ENCODE data around the gene FAXC.

FAXC gene

DNA sequence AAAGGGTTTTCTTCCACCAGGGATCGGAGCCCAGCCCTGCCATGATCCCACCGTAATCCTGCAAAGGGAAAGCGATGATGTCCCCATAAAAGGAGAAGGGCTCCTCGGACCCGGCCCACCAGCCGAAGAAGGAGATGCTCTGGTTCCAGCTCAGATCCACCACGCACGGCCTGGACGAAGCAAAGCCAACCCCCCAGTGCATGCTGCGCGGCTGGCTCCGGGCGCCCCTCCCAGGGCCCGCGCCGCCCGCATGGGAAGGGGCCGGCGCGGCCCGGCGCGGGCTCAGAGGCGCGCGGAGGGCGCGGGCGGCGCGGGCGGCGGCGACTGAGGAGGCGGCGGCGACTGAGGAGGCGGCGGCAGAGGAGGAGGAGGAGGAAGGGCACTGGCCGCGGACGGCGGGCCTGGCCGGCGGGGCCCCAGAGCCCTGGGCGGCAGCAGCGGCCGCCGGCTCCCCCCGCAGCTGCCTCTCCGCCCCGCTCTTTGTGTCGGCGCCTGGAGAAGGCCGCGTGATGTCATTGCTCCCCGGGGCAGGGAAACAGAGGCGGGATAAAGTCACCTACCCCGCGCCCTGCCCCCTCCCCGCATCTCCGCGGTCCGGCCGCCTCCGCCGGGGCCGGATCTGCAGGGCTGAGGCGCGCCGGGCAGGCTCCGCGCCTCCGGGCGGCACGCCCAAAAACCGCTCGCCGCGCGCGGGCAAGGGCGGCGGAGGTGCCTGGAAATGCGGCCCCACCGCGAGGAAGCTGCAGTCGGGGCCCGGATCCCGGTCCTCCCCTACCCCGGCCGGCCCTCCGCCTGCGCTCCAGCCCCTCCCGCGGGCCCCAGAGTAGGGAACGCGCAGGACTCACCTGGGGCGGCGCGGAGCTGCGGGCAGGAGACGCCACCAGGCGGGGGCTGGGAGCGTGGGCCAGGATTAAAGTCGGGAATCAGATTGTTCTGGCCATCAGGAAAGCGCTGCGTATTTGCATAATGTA is at the start of gene FAXC:
Gene FAXC (minus strand): TSS at position 504 of the 971 bp plus-strand sequence. CDS start 302 bp downstream, at position 202.
- FAIRE-seq = no peak

DNA sequence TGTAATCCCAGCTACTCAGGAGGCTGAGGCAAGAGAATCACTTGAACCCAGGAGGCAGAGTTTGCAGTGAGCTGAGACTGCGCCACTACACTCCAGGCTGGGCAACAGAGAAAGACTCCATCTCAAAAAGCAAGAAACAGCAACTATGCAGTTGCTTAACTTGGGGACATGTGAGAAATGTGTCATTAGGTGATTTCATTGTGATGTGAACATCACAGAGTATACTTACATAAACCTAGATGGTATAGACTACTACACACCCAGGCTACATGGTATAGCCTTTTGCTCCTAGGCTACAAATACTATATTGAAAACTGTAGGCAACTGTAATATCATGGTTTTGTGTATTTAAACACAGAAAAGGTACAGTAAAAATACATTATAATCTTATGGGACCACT is 47.8 kb upstream of the FAXC start:
- no peak for FAIRE-seq

DNA sequence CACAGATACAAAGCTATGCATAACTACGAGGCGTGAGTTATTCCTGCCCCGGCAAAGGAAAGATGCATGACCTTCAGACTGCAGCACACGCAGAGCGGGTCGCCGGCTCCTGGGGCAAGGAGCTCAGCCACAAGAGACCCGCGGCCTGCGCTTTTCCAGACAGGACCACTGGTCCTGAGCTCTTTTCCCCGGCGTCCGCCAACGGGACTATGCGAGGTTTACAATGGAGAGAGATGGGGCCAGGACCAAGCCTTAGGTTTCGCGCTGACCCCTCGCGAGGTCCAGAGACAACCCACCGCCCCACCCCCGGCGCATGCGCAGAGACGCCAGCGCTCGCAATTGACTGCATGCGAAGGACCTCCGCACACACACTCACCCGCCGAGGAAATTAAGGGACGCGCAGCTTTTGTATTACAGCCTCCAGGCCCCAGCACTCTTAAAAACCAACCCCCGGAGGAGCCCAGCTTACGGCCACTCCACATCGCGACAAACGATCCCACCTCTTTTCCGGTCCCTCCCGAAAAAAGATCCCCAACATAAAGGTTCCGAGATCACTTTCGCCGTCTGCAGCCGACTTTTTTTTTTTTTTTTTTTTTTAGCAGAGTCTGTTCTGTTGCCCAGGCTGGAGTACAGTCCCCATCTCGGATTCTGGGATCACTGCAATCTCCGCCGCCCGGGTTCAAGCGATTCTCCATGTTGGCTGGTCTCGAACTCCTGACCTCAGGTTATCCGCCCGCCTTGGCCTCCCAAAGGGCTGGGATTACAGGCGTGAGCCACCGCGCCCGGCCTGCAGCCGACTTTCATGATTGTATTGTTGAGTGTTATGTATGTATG is 44.4 kb upstream of the FAXC start, which contains the start of gene COQ3:
Gene COQ3 (minus strand): TSS at position 498 of the 834 bp plus-strand sequence. CDS start 16 bp downstream, at position 482.
- FAIRE-seq = no peak

DNA sequence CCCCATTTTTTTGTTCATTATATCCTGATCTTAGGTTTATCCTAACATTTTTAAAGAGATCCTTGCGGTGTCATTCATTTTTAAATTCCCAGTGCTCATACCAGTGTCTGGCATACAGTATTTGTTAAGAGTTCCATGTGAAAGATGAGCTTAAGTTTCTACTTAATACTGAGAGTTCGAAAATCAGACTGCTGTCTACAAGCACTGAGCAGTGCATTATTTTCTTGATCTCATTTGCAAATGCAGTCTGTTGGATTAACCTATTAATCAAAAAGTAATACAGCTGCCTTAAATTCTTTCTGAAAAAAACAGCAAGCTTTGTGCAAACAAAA is 43.9 kb upstream of the FAXC start:
- FAIRE-seq = no peak

DNA sequence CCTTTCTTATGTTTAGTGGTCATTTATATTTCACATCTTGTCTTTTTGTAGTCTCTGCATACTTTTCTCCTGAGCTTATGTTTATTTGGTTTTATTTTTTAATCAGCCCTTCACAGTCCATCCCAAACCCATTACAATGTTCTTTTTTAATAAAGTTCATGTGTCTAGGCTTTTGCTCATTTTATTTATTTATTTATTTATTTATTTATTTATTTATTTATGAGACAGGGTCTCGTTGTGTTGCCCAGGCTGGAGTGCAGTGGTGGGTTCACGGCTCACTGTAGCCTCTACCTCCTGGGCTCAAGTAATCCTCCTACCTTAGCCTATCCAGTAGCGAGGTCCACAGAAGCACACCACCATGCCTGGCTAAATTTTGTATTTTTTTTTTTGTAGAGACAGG is 41.4 kb upstream of the FAXC start:
- FAIRE-seq = no peak

DNA sequence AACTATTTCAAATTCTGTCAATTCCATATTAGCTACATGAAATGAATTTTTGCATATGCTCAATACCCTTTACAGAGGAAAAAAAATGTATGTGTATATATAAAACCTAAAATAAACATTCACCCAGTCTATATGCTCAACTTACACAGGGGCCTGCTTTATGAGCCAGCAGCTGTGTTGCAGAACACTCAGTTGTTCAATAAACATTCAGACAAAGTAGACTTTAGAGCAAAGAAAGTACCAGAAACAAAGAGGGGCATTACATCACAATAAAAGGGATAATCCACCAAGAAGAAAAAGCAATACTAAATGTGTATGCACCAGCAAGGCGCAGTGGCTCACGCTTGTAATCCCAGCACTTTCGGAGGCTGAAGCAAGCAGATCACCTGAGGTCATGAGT is 35.0 kb upstream of the FAXC start:
- FAIRE-seq = no peak

DNA sequence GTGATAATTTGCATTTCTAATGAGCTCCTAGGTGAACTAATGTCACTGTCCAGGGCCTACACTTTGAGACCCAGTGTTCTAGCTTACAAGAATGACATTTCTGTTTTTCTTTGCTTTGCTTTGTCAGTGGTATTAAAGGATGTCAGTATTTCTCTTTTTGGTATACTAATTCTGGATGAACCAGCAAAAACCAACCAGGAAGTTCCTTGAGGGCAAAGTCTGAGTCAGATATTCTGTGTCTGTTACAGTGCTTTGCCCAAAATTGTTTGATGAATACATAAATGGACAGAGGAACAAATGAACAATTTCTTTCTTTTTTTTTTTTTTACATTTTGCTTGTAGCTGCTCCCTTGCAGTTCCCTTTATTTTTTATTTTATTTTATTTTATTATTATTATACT is 29.2 kb upstream of the FAXC start:
- no peak for FAIRE-seq

DNA sequence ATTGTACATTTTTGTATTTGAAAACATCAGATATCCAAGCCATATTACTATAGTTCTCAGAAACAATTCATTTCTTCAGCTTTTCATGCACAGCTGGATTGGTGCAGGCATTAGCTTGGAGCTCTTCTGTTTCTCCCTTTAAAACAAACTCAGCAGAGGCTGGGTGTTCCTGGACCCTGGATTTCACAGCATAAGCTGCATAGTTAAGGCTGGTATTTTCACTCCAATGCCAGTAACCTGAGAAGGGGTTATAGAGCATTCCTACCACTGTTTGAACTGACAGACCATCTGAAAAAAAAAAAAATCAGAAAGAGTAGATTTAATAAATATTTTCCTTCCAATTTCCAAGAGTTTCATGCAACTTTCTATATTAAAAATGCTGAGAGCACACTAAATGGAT is 20.1 kb upstream of the FAXC start:
- FAIRE-seq = no peak

DNA sequence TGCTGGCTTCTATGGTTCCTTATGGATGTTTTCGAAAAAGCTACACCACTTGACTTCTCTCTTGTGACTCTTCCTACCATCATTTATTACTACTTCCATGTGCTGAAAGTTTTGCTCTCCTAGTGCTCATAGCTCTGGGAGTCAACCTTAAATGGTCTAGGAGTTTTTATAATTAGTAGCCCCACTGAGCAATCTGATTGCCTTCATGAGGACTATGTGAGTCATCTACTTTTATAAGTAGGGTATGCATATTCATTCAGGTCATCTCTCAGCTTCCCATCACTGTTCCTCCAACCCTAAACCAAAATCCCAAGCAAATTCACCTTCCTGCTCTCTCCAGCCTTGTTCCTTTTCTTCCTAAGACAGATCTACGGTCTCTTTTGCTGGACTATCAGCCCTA is 17.4 kb upstream of the FAXC start:
- FAIRE-seq = no peak

DNA sequence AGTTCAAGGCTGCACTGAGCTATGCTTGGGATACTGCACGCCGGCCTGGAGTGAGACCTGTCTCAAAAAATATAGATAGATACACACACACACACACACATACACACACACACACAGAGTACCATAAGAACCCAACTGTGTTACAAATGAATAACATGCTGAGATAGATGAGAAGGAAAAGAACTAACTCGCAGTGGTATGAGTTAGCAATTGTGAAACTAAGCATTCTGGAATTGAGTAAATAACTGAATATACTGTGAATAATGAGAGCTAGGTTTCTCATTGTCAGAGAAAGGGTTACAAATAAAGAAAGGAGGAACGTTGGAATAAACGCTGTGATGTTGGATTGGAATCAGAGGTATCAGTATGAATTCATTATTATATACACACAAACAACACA is 14.6 kb upstream of the FAXC start:
- no peak for FAIRE-seq

DNA sequence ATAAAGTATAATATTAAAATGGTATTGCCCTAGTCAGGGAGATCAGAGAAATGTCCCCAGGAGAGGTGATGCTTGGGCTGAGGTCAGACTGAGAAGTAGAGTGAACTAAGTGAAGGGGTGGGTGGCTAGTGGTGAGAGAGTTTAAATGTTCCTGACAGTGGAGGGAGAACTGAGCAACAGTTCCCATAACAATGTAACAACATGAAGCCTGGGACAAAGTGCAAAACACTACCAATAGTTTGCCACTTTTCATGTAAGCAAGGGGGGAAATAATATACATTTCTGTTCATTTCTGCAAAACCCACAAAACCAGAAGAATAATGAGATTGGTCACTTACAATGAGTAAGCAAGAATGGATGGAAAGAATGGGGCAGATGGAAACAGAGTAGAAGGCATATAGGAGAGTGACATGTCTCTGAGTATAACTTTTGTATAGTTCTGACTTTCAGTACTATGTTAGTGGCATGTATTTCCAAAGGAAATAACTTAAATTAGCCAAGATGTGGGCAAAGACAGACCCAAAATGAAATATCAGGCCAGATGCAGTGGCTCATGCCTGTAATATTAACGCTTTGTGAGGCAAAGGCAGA is 13.3 kb upstream of the FAXC start:
- no peak for FAIRE-seq

DNA sequence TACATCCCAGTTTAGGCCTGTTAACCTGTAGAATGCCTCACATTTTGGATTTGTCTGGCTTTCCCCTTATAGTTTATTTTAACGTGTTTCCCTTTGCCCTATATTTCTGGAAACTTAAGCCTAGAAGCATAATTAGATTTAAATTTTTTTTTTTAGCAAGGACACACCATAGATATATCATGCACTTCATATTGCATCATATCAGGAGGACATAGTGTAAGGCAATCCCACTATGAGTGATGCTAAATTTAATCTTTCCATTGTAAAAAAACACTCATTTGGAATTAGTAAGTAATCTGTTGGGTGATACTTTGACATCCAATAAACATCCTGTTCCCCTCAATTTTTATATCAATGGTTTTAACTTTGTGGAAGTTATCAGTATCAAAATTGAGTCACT is 10.3 kb upstream of the FAXC start:
- no peak for FAIRE-seq

DNA sequence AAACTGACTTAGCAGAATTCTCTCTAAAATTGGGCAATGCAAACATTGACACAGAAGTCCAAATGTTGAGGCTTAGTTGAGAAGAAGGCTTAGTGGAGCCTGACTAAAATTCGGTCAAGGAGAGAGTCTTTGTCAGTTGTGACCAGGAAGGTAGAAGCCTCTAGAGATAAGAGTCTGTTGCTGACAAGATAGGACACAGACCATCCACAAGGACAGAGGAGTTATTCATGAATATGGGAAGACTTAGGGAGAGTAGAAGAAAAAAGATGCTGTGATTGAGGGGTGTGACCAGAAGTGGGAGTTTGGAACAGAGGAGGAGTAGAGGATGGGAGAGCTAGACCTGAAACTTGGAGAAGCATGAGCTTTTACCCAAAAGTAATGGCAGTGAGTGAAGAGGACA is 7.2 kb upstream of the FAXC start:
- no peak for FAIRE-seq

DNA sequence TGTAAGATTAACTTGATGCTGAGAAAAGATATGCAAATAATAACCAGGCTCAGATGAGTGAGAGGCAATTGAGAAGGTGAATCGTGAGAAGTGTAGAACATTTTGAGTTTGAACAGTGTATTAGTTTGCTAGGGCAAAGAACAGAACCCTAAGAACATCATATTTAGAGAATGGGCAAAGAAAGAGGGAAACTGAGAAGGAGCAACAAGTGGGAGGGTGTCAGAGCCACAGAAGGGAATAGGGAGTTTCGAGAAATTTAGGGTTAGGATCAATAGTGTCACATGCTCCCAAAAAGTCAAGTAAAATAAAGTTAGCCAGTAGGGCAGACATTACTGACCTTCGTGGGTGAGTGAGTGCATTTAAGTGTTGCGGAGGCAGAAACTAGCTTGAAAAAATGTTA is 5.5 kb upstream of the FAXC start:
- FAIRE-seq = no peak

DNA sequence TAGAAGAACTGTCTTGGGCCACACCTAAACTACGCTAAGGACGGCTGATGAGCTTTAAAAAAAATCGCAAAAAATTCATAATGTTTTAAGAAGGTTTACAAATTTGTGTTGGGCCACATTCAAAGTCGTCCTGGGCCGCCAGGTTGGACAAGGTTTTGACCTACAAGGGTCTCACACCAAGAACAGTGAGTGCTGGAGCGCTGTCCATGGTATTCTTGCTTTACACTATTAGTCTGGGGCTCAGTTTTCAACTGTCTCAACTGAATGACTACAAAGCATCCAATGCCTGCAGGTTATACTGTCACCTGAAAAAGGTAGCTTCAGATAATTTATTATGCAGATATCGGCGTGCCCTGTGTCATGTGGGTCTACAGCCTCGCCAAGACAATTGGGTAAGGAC is 3.7 kb upstream of the FAXC start:
- no peak for FAIRE-seq

DNA sequence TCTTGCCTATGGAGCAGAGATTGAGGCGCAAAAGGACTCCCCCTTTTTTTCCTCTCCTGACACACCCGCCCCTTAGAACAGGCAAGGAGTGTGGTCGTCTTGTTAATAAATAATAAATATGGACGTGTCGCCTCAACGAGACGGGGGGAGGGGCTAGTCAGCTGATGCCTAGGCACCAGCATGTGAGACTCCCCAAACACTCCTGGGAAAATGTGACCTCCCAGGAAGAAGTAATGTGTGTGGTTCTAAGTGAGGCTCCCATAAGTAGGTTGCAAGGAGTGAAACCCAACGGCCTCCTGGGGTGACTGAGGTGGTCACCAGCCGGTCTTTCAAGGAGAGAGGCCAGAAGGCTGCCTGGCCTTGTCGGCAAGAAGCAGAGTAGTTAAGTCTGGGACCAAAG is 1.1 kb upstream of the FAXC start:
- FAIRE-seq = no peak

DNA sequence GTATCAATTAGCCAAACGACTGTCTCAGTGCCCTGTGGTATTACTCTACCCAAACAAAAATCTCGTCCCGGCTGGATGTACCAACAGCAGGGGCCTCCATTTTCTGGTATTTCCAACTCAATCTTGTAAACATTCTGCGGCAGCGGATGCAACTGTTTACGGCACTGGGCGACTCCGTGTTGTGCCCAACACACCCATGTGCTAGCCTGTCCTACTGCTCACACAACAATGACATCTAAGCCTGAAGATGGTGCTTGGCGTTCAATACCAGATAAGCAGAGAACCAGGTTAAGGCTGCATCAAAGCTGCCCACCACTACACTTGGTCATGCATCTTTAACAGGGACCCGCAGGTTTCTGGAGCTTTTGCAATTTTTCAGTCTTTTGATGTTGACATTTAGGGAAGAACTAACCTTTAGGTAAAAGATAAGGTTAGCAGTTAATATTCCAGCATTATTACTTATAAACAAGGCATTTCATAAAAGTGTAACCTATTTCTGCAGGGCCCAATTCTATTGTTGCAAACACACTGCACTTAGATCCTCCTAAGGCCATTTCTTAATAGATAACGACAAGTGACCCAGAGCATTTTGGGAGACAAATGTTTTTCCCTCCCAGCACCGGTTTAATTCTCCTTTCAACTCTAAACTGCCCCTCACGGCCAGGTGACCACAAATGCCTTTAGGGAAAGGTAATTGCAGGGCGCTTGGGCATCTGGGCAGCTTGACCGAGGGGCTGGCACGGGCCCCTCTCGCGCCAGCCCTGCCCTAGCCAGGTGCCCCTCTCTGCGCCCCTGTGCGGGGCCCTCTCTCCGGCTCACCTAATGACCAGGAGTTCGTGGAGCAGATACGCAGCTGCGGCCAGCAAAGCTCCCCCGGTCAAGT is 945 bp downstream of the FAXC start:
- no peak for FAIRE-seq

DNA sequence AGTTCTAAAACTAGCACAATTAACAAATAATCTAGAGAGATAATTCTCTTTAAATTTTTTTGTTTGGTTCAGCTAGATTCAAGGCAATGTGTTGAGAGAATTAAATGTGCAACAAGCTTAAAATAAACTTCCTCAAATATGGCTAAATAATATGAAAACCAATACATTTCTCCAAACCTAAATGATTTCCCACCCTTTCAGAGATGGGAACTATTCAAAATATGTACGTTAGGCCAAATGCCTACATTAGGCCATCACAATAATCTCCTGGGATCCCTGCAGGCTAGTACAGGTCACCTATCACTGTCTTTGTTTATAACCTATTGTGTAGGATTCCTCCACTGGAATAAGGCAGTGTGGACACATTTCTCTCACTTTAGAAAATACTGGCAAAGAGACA is 1.7 kb downstream of the FAXC start:
- no peak for FAIRE-seq

DNA sequence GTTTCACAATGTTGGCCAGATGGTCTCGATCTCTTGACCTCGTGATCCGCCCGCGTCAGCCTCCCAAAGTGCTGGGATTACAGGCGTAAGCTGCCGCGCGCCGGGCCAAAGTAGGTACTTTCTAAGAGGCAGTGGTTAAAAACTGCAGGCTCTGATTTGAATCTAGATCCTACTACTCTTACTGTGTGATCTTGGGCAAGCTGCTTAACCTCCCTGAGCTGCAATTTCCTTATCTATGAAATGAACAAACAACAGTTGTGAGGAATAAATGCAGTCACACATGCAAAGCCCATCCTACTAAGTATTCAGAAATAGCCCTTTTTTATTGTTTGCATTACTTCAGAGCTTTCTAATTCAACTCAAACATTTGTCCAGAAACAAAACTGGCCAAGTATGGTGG is 2.9 kb downstream of the FAXC start:
- no peak for FAIRE-seq

DNA sequence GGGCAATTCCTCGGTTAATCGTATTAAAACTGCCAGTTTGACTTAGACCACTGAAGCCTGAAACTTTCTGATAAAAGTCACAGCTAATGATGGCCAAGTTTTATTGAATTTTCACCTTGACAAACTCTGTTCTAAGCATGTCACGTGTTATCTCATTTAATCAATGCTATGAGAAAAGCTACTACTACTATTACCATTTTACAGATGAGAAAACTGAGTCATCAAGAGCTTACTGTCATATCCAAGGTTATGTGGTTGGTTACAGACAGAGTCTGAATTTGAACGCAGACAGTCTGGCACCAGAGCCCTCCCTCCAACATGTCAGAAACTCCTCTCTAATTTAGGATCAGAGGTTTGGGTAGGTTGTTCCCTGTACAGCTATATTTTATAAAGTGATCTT is 4.3 kb downstream of the FAXC start:
- FAIRE-seq = no peak

DNA sequence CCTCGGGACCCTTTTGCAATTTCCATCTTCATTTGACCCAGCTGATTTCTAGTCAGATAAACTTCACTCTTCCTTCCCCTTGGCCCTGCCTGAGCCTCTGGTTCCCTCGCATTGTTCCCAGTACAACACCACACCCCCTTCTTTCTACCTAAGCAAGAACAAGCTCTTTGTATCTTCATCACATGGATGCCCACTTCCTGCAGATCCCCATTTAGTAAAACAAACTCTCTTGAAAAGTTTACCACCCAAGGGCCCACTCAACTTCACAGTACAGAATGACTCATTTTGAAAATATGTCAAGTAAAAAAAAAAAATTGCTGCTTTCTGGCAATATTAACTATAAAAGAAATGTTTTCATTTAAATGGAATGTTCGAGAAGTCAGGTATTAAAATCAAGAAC is 5.2 kb downstream of the FAXC start:
- no peak for FAIRE-seq

DNA sequence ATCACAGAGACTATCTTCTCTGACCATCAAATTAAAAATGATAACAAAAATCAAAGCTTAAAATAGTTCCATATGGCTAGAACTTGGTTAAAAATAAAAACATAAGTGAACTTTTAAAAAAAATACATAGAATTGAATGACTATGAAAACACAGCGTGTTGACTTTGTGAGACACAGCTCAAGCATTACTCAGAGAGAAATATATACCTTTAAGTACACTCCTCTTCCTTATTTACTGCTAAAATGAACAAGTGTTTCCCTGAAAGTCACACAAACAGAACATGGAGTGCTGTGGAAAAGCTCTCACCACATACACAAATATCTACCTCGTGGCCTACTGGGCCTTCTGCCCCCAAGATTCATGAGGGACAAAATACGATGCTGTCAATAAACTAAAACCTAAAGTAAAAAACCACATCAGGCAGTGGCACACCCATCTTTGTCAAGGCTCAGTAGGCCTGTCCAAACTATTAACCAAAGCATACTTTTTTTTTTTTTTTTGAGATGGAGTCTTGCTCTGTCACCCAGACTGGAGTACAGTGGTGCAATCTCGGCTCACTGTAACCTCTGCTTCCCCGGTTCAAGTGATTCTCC is 7.5 kb downstream of the FAXC start:
- FAIRE-seq = no peak
